DOHH2 (cell line): ENCODE results near the gene KRTAP5-6.

Experiments
- H3F3A ChIP-seq: fragments of 200-600 bp; sonication (generic), shearing (Covaris generic); 2 replicates; pipeline ENCODE4 v1.6.0; 2016; ENCODE audit warnings: antibody characterized with exemption, mild to moderate bottlenecking; ENCODE audit not compliant: control insufficient read depth, insufficient read depth
- H3K27ac ChIP-seq: fragments of 200-600 bp; sonication (generic); 2 replicates; pipeline ENCODE4 v1.5.1; 2014; ENCODE audit warnings: low read depth, mild to moderate bottlenecking, low read length, moderate library complexity
- H3K27me3 ChIP-seq: fragments of 200-600 bp; sonication (generic); 2 replicates; pipeline ENCODE4 v1.6.1; 2014; ENCODE audit warnings: mild to moderate bottlenecking, low read length, mixed read lengths; ENCODE audit not compliant: control insufficient read depth
- H3K36me3 ChIP-seq: fragments of 200-600 bp; sonication (generic); 2 replicates; pipeline ENCODE4 v1.6.1; 2014; ENCODE audit warnings: mild to moderate bottlenecking, low read length, moderate library complexity, mixed read lengths; ENCODE audit not compliant: control insufficient read depth
- H3K4me1 ChIP-seq: fragments of 200-600 bp; sonication (generic); 2 replicates; pipeline ENCODE4 v1.6.1; 2014; ENCODE audit warnings: mild to moderate bottlenecking, low read length, mixed read lengths; ENCODE audit not compliant: control insufficient read depth
- H3K4me2 ChIP-seq: fragments of 200-600 bp; sonication (generic); 2 replicates; pipeline ENCODE4 v1.6.0; 2014; ENCODE audit warnings: mild to moderate bottlenecking, low read length, moderate library complexity
- H3K4me3 ChIP-seq: fragments of 200-600 bp; sonication (generic); 2 replicates; pipeline ENCODE4 v1.5.1; 2014; ENCODE audit warnings: mild to moderate bottlenecking, low read length, mixed read lengths
- H3K79me2 ChIP-seq: fragments of 200-600 bp; sonication (generic); 2 replicates; pipeline ENCODE4 v1.6.1; 2014; ENCODE audit warnings: mild to moderate bottlenecking, low read length, mixed read lengths; ENCODE audit not compliant: control insufficient read depth
- H3K9me2 ChIP-seq: fragments of 200-600 bp; sonication (generic); replicated peaks from 2 replicates; pipeline ENCODE4 v1.6.1; 2014; ENCODE audit warnings: mild to moderate bottlenecking, low read length, mixed read lengths; ENCODE audit not compliant: control insufficient read depth
- H3K9me3 ChIP-seq: fragments of 200-600 bp; sonication (generic); 2 replicates; pipeline ENCODE4 v1.6.1; 2014; ENCODE audit warnings: antibody characterized with exemption, low read length, mixed read lengths; ENCODE audit not compliant: control insufficient read depth, insufficient read depth
- H4K20me1 ChIP-seq: fragments of 200-600 bp; sonication (generic); 2 replicates; pipeline ENCODE4 v1.6.0; 2014; ENCODE audit warnings: low read depth, mild to moderate bottlenecking, antibody characterized with exemption, low read length, moderate library complexity; ENCODE audit not compliant: control insufficient read depth, insufficient read depth
- EZH2phosphoT487 ChIP-seq: fragments of 200-600 bp; sonication (generic); IDR thresholded peaks from 2 replicates; pipeline ENCODE4 v1.6.1; 2017; ENCODE audit warnings: borderline replicate concordance, mild to moderate bottlenecking, antibody characterized with exemption, low read length, moderate library complexity, mixed read lengths
- TF ChIP-seq, protein P1 (sequence below): fragments of 200-600 bp; sonication (generic); IDR thresholded peaks from one replicate; pipeline ENCODE4 v1.5.1; 2014; ENCODE audit warnings: antibody characterized with exemption, mild to moderate bottlenecking, low read depth, low read length; ENCODE audit not compliant: poor library complexity, severe bottlenecking

The KRTAP5-6 gene

GRCh38 chr11:1675536-1676228, 21.3 kb upstream of the KRTAP5-6 start:
- no peaks in the 10 kb centered on the region for H3F3A ChIP-seq
- no peak overlapping the region for H3K27ac ChIP-seq
- no peaks in the 10 kb centered on the region for H3K9me3 ChIP-seq
- H3K36me3 ChIP-seq: no peaks in the 10 kb centered on the region
- no peaks in the 10 kb centered on the region for H3K9me2 ChIP-seq
- no peak overlapping the region for H3K4me2 ChIP-seq
- no peak overlapping the region for H3K4me3 ChIP-seq
- H4K20me1 ChIP-seq: no peaks in the 10 kb centered on the region
- H3K4me1 ChIP-seq: no peaks in the 10 kb centered on the region
- no peak for TF ChIP-seq EZH2phosphoT487
- TF ChIP-seq, protein P1, sequence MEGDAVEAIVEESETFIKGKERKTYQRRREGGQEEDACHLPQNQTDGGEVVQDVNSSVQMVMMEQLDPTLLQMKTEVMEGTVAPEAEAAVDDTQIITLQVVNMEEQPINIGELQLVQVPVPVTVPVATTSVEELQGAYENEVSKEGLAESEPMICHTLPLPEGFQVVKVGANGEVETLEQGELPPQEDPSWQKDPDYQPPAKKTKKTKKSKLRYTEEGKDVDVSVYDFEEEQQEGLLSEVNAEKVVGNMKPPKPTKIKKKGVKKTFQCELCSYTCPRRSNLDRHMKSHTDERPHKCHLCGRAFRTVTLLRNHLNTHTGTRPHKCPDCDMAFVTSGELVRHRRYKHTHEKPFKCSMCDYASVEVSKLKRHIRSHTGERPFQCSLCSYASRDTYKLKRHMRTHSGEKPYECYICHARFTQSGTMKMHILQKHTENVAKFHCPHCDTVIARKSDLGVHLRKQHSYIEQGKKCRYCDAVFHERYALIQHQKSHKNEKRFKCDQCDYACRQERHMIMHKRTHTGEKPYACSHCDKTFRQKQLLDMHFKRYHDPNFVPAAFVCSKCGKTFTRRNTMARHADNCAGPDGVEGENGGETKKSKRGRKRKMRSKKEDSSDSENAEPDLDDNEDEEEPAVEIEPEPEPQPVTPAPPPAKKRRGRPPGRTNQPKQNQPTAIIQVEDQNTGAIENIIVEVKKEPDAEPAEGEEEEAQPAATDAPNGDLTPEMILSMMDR: no peak
- H3K27me3 ChIP-seq: no peaks in the 10 kb centered on the region
- no peaks in the 10 kb centered on the region for H3K79me2 ChIP-seq

- TF ChIP-seq, protein P1: no peak
- no peak for TF ChIP-seq EZH2phosphoT487
- Histone ChIP-seq H3K4me1 (no peaks in the 10 kb centered on the region), H3F3A (no peaks in the 10 kb centered on the region), H3K4me2 (no peak overlapping the region), H3K9me3 (no peaks in the 10 kb centered on the region), H3K27ac (no peak overlapping the region), H3K27me3 (no peaks in the 10 kb centered on the region), H3K9me2 (no peaks in the 10 kb centered on the region), H3K36me3 (no peaks in the 10 kb centered on the region), H4K20me1 (no peaks in the 10 kb centered on the region), H3K4me3 (no peak overlapping the region), H3K79me2 (no peaks in the 10 kb centered on the region)
These were observed 20.7 kb upstream of the KRTAP5-6 start for GRCh38 chr11:1676229-1676740.

DNA sequence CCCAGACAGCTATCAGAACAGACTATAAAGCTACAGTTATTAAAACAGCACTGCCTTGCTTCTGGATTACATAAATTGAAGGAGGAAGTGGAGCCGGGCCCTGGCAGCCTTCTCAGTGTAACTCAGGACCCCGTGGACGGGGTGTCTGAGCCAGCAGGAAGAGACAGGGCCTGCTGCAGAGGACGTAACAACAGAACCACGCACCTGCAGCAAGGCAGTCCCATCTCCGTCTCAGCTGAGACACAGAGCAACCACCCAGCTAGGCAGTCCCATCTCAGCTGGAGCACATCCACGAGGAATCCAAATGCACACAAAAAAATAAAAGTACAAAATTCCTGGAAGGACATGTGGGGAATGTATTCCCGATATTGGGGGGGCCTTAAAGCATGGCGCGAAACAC, 17.1 kb upstream of the KRTAP5-6 start:
- TF ChIP-seq, protein P1: no peak
- no peak for TF ChIP-seq EZH2phosphoT487
- H3K4me1 ChIP-seq: no peaks in the 10 kb centered on the region
- no peaks in the 10 kb centered on the region for H3F3A ChIP-seq
- H3K27me3 ChIP-seq: no peaks in the 10 kb centered on the region
- no peak overlapping the region for H3K27ac ChIP-seq
- H3K9me2 ChIP-seq: no peaks in the 10 kb centered on the region
- no peak overlapping the region for H3K4me3 ChIP-seq
- H3K79me2 ChIP-seq: no peaks in the 10 kb centered on the region
- no peaks in the 10 kb centered on the region for H3K36me3 ChIP-seq
- no peaks in the 10 kb centered on the region for H4K20me1 ChIP-seq
- no peak overlapping the region for H3K4me2 ChIP-seq
- H3K9me3 ChIP-seq: no peaks in the 10 kb centered on the region
